Coronary artery (tissue), 2 donors: ENCODE results near the gene CELF2.

Source experiments
- DNase-seq: peaks from one replicate; pipeline ENCODE4 v3.0.0-alpha.2; 2017; ENCODE audit warnings: low spot score
- H3K27ac ChIP-seq, 2 donors: fragments of 200-600 bp; sonication (generic); one replicate each; pipeline ENCODE4 v1.5.1; 2016 to 2019
- H3K4me3 ChIP-seq: fragments of 200-600 bp; sonication (generic); 2 replicates; pipeline ENCODE4 v1.5.1; 2016; ENCODE audit warnings: mild to moderate bottlenecking, moderate library complexity
- TF ChIP-seq, protein P1 (sequence below): fragments of 200-600 bp; sonication (generic); IDR thresholded peaks from one replicate; pipeline ENCODE4 v1.5.1; 2019; ENCODE audit warnings: antibody characterized with exemption

CELF2 gene

DNA sequence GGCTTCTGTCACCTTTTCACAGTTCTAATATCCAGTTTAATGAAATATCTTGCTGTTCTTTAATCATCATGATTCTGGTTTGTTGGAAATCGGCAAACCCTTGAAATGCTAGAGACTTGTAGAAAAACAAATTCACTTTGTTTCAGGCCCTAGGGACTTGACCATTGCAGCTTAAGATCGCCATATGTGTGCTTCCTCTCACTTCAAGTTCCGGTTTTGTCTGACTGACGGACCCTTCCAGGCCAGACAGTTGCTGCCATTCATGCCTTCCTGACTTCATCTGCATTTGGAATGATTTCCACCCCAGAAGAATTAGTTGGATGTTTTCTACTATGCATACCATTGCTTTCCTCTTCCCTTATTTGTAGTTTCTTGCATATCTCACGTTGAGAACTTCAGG, 125.6 kb downstream of the CELF2 start:
- H3K4me3 ChIP-seq: no peak overlapping the region
- DNase-seq: no peak
- TF ChIP-seq, protein P1, sequence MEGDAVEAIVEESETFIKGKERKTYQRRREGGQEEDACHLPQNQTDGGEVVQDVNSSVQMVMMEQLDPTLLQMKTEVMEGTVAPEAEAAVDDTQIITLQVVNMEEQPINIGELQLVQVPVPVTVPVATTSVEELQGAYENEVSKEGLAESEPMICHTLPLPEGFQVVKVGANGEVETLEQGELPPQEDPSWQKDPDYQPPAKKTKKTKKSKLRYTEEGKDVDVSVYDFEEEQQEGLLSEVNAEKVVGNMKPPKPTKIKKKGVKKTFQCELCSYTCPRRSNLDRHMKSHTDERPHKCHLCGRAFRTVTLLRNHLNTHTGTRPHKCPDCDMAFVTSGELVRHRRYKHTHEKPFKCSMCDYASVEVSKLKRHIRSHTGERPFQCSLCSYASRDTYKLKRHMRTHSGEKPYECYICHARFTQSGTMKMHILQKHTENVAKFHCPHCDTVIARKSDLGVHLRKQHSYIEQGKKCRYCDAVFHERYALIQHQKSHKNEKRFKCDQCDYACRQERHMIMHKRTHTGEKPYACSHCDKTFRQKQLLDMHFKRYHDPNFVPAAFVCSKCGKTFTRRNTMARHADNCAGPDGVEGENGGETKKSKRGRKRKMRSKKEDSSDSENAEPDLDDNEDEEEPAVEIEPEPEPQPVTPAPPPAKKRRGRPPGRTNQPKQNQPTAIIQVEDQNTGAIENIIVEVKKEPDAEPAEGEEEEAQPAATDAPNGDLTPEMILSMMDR: no peak
- no peak overlapping the region for H3K27ac ChIP-seq

DNA sequence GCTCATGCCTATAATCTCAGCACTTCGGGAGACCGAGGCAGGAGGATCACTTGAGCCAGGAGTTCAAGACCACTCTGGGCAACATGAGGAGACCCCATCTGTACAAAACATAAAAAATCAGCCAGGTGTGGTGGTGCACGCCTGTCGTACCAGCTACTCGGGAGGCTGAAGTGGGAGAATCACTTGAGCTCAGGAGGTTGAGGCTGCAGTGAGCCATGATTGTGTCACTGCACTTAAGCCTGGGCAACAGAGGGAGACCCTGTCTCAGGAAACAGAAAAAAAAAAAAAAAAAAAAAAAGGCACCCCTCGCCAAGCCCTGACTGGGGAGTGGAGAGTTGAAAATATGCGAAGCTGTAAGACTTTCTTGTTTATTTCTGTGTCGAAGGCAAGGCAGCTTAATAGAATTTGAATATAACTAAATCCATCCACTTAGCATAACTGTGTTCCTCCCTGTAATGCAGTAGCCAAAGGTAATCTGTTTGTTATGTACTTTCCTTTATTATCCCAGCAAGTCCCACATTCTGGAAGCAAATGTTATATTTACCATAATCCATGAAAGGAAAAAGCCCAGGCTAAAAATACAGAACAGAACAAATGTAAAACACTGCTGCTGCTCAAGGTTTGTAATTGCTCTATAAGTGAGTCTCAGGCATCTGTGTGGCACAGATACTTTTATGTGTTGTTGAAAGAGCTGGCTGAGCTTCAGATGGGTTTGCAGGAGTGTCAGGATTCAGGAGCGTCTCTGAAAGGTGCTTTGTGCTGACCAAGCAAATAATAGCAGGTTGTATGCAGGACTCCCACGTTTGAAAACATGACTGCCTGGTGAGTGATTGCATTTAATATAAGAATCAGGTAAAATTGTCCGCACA, 127.2 kb downstream of the CELF2 start:
- peak overlapping the region in 1 of 2 donors; percentile 44 for H3K27ac ChIP-seq
- TF ChIP-seq, protein P1: no peak
- no peak for DNase-seq
- H3K4me3 ChIP-seq: no peak overlapping the region

DNA sequence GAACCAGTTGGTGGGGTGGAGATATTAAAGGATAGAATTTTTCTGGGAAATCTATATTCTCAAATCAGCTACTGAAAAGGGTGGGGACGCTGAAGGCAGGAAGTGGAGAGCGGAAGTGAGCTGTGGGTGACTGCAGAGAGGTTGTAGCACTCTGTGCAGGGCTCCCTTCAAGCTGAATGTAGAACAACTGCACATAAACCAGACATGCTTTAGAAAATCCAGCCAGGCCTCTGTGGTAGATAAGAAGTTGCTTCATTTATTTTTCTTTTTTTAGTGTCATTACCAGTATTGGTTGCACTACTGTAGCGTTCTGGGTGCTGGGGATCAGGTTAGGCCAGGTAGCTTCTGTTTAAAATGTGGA, 127.8 kb downstream of the CELF2 start:
- TF ChIP-seq, protein P1: no peak
- Histone ChIP-seq H3K4me3 (no peak overlapping the region), H3K27ac (peak overlapping the region in 1 of 2 donors; percentile 44)
- DNase-seq: no peak

DNA sequence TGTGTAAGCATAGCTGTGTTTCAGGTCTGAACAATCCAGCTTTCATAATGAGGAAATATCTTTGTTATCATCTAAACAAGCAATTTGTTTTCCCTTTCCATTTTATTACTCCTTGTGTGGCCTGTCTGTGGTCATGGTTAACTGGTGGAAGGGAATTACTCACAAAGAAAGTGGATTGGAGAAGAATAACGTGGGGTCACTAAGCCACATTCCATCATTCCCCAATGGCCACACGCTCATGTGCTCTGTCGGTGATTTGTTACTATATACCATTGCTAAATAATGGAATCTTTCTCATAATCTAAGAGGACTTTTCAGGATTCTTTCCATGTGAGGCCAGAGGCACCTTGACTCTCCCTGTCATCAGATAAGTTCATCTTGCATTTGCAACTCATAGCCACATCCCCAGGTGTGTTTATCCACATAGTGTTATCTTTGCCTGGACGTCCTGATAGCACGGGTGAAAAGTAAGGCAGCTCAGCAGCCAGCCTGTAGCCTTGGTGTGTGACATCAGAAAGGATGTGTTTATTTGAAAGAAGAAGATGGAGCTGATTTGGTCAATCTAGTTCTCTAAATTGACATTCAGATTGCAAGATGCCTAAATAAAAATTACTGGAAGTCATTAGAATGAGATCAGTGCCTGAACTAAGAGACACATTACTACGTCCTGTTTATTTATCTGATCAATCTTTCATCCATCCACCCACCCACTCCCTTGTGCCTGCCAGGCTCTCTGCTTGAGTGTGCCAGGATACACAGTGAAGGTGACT, 128.9 kb downstream of the CELF2 start:
- Histone ChIP-seq H3K4me3 (no peak overlapping the region), H3K27ac (no peak overlapping the region)
- TF ChIP-seq, protein P1: no peak
- no peak for DNase-seq

DNA sequence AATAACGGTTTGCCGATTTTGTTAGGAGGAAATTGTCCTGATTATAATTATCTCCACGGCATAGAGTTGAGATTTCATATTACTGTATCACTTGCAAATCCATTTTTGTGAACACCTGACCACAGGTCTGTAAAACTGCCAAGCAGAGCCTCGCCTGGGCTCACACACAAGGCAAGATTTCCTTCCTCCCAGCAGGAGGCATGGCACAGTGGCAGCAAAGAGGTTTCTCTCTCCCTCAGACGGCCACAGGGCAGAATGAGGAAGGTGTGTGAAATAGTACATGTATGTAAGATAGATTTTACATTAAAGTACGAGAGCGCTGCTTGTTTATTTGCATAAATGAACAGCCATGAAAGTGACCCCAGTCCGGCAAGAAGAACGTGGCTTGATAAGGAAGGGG, 130.1 kb downstream of the CELF2 start:
- H3K27ac ChIP-seq: no peak overlapping the region
- TF ChIP-seq, protein P1: no peak
- no peak overlapping the region for H3K4me3 ChIP-seq
- no peak for DNase-seq

DNA sequence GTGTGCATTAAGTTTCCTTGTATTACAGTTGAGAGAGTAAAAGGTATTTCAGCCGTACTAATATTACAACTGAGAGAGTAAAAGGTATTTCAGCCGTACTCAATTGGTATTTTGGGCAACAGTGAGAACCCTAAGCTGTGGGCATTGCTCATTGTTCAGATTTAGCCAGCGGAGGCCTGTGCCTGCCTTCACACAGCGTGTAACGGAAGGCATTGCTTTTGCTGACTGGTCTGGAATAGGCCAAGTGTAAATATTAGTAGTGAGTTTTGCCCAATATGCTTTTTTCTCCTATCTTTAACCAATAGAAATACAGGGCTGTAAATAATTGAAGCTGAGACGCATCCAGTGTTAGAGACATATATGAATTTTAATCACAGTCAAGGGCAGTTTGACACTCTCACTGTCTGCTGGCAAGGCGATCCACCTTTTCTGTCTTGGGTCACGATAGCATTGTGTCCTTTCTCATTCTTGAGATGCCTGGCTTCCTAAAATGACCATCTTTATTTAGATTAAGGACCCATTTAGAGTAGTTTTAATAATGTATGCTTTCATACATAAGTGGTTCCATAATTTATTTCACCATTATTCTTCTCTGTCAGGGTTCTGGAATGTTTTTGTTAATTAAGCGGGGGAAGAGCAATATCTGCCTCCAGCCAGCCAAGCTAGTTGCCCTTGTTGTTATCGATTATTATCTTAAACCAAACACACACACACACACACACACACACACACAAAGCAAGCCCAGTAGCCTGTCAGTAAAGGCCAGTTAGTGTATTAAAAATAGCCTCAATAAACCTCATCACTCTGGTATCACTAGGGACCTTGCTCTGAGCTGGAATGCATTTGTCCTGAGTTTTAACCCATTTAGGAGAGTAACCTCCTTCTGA, 130.7 kb downstream of the CELF2 start:
- H3K27ac ChIP-seq: no peak overlapping the region
- H3K4me3 ChIP-seq: no peak overlapping the region
- TF ChIP-seq, protein P1: no peak
- DNase-seq: no peak
